GM18868 (cell line): ENCODE data around the gene FLRT3.

Source experiments
- ATAC-seq: cut with Tn5 transposase; IDR thresholded peaks from one replicate; pipeline ENCODE4 v1.9.1; 2021; ENCODE audit warnings: mild to moderate bottlenecking, moderate library complexity; ENCODE audit not compliant: unreplicated experiment

The FLRT3 gene

GRCh38 chr20:14337400-14338171 is at the start of gene FLRT3:
Gene FLRT3 (minus strand): TSS chr20:14337612. CDS start chr20:14327506, 10,106 bp downstream.
- ATAC-seq = peak; percentile 96

- no peak for ATAC-seq
Observed at GRCh38 chr20:14386726-14387125, 49.3 kb upstream of the FLRT3 start.

- ATAC-seq = no peak
Observed at GRCh38 chr20:14385176-14385740, 47.8 kb upstream of the FLRT3 start.

GRCh38 chr20:14384416-14385175 is 47.2 kb upstream of the FLRT3 start:
- no peak for ATAC-seq

GRCh38 chr20:14383335-14383734 is 45.9 kb upstream of the FLRT3 start:
- ATAC-seq = no peak

GRCh38 chr20:14378326-14378725 is 40.9 kb upstream of the FLRT3 start:
- no peak for ATAC-seq

- ATAC-seq = no peak
Observed at GRCh38 chr20:14375416-14375985, 38.1 kb upstream of the FLRT3 start.

GRCh38 chr20:14374196-14374595 is 36.8 kb upstream of the FLRT3 start:
- ATAC-seq = no peak

GRCh38 chr20:14361509-14362345 is 24.3 kb upstream of the FLRT3 start:
- ATAC-seq = no peak

- ATAC-seq = no peak
Observed at GRCh38 chr20:14360416-14360815, 23.0 kb upstream of the FLRT3 start.

GRCh38 chr20:14355791-14356190 is 18.4 kb upstream of the FLRT3 start:
- ATAC-seq = no peak

- no peak for ATAC-seq
Observed at GRCh38 chr20:14344746-14345145, 7.3 kb upstream of the FLRT3 start.

- ATAC-seq = no peak
Observed at GRCh38 chr20:14343491-14344065, 6.2 kb upstream of the FLRT3 start.

- ATAC-seq = no peak
Observed at GRCh38 chr20:14342918-14343317, 5.5 kb upstream of the FLRT3 start.

- ATAC-seq = no peak
Observed at GRCh38 chr20:14341801-14342200, 4.4 kb upstream of the FLRT3 start.

- no peak for ATAC-seq
Observed at GRCh38 chr20:14336686-14337085, 726 bp downstream of the FLRT3 start.

- ATAC-seq = no peak
Observed at GRCh38 chr20:14335052-14335451, 2.4 kb downstream of the FLRT3 start.

GRCh38 chr20:14334306-14334930 is 3.0 kb downstream of the FLRT3 start:
- no peak for ATAC-seq

- no peak for ATAC-seq
Observed at GRCh38 chr20:14333721-14334120, 3.7 kb downstream of the FLRT3 start.

- no peak for ATAC-seq
Observed at GRCh38 chr20:14332866-14333265, 4.5 kb downstream of the FLRT3 start.
